Endodermal cell (in vitro differentiated cells): ENCODE data around the gene STPG1. TPM values are rescaled to one million over a fixed set of nuclear protein-coding genes. Genes with fewer than 3 reads are reported as not detected.

ENCODE experiments used
- DNase-seq: peaks from one replicate; pipeline ENCODE4 v3.0.0-alpha.2; 2017
- H3K27ac ChIP-seq: 2 replicates; pipeline ENCODE4 v1.5.1; 2013; ENCODE audit warnings: mild to moderate bottlenecking, low read depth, low read length, moderate library complexity
- H3K27me3 ChIP-seq: 2 replicates; pipeline ENCODE4 v1.6.1; 2013; ENCODE audit warnings: mild to moderate bottlenecking, low read length, moderate library complexity; ENCODE audit not compliant: insufficient read depth, control insufficient read depth, poor library complexity, severe bottlenecking
- H3K36me3 ChIP-seq: 2 replicates; pipeline ENCODE4 v1.7.0; 2013; ENCODE audit warnings: mild to moderate bottlenecking, low read length, moderate library complexity; ENCODE audit not compliant: control insufficient read depth, insufficient read depth
- H3K4me1 ChIP-seq: one replicate; pipeline ENCODE4 v1.7.0; 2013; ENCODE audit warnings: low read length; ENCODE audit not compliant: control insufficient read depth, insufficient read depth
- H3K4me3 ChIP-seq: 2 replicates; pipeline ENCODE4 v1.5.1; 2013; ENCODE audit warnings: mild to moderate bottlenecking, low read length, moderate library complexity
- H3K9ac ChIP-seq: 2 replicates; pipeline ENCODE4 v1.6.1; 2013; ENCODE audit warnings: mild to moderate bottlenecking, low read length, moderate library complexity; ENCODE audit not compliant: poor library complexity, severe bottlenecking; ENCODE audit errors: extremely low read depth
- H3K9me3 ChIP-seq: 2 replicates; pipeline ENCODE4 v1.6.1; 2013; ENCODE audit warnings: mild to moderate bottlenecking, low read length, moderate library complexity; ENCODE audit not compliant: control insufficient read depth
- H3K27ac Mint-ChIP-seq: 2 replicates; pipeline ENCODE4 v1.8.0; 2020; ENCODE audit warnings: mixed read lengths
- H3K27me3 Mint-ChIP-seq: 2 replicates; pipeline ENCODE4 v1.8.0; 2021; ENCODE audit warnings: mild to moderate bottlenecking, mixed read lengths; ENCODE audit not compliant: insufficient read depth
- H3K36me3 Mint-ChIP-seq: 2 replicates; pipeline ENCODE4 v1.8.0; 2020; ENCODE audit warnings: low read depth, mixed read lengths
- H3K4me1 Mint-ChIP-seq: 2 replicates; pipeline ENCODE4 v1.8.0; 2020; ENCODE audit warnings: mixed read lengths
- H3K4me3 Mint-ChIP-seq: 2 replicates; pipeline ENCODE4 v1.8.0; 2020; ENCODE audit warnings: mild to moderate bottlenecking, moderate library complexity, mixed read lengths
- H3K9me3 Mint-ChIP-seq: 2 replicates; pipeline ENCODE4 v1.8.0; 2020; ENCODE audit warnings: mild to moderate bottlenecking, mixed read lengths
- WGBS, 2 experiments: methylation state at CpG; one replicate each; pipeline versions ENCODE4 v1.1.5 to v1.1.7; 2013; ENCODE audit warnings: missing lambda C conversion rate in 2 of 2, mixed read lengths in 1 of 2; ENCODE audit not compliant: insufficient coverage in 1 of 2, insufficient read length in 1 of 2; 5-methylcytosine and 5-hydroxymethylcytosine counted together
- total RNA-seq, 2 donors: library from RNA; stranded (reverse); fragmentation: NEBNext Ultra II Directional in 1 of 2; extraction: Animal tissue kit (Norgen Biotek cat#: 25700) in 1 of 2; gene quantifications; 2 replicates in 1 of 2; 3 replicates in 1 of 2; pipeline ENCODE4 v1.2.1, GENCODE V29; 2021
- TF ChIP-seq, protein P1 (sequence below): fragments of 200-600 bp; sonication (generic); conservative IDR thresholded peaks from 2 replicates; pipeline ENCODE4 v1.5.0; 2021; ENCODE audit warnings: antibody characterized with exemption, mild to moderate bottlenecking

STPG1 gene
- total RNA-seq, 2 donors from 2014 or later: 16.6 to 16.9 TPM

- Histone ChIP-seq H3K4me3 (no peak overlapping the region), H3K4me1 (no peaks in the 10 kb centered on the region), H3K9ac (no peak overlapping the region), H3K27me3 (no peaks in the 10 kb centered on the region), H3K9me3 (no peaks in the 10 kb centered on the region), H3K36me3 (no peaks in the 10 kb centered on the region), H3K27ac (no peak overlapping the region)
- TF ChIP-seq, protein P1, sequence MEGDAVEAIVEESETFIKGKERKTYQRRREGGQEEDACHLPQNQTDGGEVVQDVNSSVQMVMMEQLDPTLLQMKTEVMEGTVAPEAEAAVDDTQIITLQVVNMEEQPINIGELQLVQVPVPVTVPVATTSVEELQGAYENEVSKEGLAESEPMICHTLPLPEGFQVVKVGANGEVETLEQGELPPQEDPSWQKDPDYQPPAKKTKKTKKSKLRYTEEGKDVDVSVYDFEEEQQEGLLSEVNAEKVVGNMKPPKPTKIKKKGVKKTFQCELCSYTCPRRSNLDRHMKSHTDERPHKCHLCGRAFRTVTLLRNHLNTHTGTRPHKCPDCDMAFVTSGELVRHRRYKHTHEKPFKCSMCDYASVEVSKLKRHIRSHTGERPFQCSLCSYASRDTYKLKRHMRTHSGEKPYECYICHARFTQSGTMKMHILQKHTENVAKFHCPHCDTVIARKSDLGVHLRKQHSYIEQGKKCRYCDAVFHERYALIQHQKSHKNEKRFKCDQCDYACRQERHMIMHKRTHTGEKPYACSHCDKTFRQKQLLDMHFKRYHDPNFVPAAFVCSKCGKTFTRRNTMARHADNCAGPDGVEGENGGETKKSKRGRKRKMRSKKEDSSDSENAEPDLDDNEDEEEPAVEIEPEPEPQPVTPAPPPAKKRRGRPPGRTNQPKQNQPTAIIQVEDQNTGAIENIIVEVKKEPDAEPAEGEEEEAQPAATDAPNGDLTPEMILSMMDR: no peak
- Mint-ChIP-seq H3K4me1 (peaks cover 7% of the 10 kb centered on the region), H3K9me3 (no peaks in the 10 kb centered on the region), H3K4me3 (no peak overlapping the region), H3K36me3 (peaks cover 16% of the 10 kb centered on the region), H3K27ac (no peak overlapping the region), H3K27me3 (no peaks in the 10 kb centered on the region)
- WGBS, 2 experiments: 83 to 88% methylated on average over 6 of the region's 6 CpGs
- DNase-seq: no peak
Measured at GRCh38 chr1:24393892-24394291, 19.7 kb downstream of the STPG1 start.

DNA sequence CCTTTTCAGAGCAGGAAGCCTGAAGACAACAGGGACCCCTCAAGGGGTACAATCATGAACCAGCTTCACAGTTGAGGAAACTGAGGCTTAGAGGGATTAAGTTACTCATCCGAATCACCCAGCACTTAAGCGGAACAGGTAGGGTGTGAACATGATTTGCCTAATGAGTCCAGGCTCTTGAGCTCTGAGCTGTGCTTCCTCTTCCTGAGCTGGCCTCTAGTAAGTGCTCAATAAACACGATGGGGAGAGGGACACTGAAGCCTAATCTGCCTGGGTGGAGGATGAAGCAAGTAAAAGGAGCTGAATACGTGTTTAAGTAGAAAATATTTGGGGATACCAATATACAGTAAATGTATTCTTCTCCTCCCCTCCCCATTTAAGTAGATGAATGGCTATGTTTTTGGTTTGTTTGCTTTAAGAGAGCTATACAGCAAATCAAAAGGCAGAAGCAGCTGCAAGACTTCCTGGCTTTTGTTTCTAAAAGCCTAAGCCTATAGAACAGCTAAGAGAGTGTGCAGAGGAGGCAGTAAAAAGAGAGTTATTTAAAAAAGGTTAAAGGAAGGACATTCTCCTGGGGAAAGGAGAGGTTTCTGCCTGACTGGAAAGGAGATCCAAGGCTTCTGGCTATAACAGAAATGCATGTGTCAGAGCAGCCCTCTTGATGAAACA, 20.5 kb downstream of the STPG1 start:
- no peak overlapping the region for H3K27ac ChIP-seq
- no peaks in the 10 kb centered on the region for H3K9me3 Mint-ChIP-seq
- H3K4me1 Mint-ChIP-seq: peaks cover 7% of the 10 kb centered on the region
- H3K4me1 ChIP-seq: no peaks in the 10 kb centered on the region
- peaks cover 19% of the 10 kb centered on the region for H3K36me3 Mint-ChIP-seq
- TF ChIP-seq, protein P1: no peak
- no peaks in the 10 kb centered on the region for H3K27me3 Mint-ChIP-seq
- H3K9ac ChIP-seq: no peak overlapping the region
- H3K4me3 ChIP-seq: no peak overlapping the region
- H3K27me3 ChIP-seq: no peaks in the 10 kb centered on the region
- no peaks in the 10 kb centered on the region for H3K36me3 ChIP-seq
- no peak overlapping the region for H3K27ac Mint-ChIP-seq
- WGBS, 2 experiments: 83 to 96% methylated on average over 2 to 3 of the region's 4 CpGs
- no peak for DNase-seq
- H3K9me3 ChIP-seq: no peaks in the 10 kb centered on the region
- no peak overlapping the region for H3K4me3 Mint-ChIP-seq

DNA sequence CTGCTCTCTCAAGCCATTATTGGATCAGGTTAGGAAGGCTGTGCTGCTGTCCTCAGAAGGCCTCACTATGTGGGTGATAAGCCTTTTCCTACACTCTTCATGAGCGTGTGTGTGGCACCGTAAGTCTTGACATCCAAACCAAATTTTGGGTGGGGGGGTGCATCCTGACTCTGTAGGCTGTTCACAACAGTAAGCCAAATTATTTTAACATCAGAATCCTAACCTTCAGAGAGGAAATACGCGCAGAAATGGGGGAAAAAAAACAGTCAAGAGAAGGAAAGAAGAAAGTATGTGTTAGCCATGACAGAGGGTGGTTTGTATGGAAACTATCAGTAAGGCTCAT, 21.0 kb downstream of the STPG1 start:
- no peak overlapping the region for H3K27ac ChIP-seq
- no peak overlapping the region for H3K9ac ChIP-seq
- Mint-ChIP-seq H3K27ac (no peak overlapping the region), H3K4me3 (no peak overlapping the region), H3K4me1 (peaks cover 7% of the 10 kb centered on the region), H3K9me3 (no peaks in the 10 kb centered on the region), H3K27me3 (no peaks in the 10 kb centered on the region), H3K36me3 (peaks cover 20% of the 10 kb centered on the region)
- H3K9me3 ChIP-seq: no peaks in the 10 kb centered on the region
- no peaks in the 10 kb centered on the region for H3K36me3 ChIP-seq
- DNase-seq: no peak
- WGBS, 2 experiments: 60 to 70% methylated on average over 1 to 4 of the region's 4 CpGs
- no peaks in the 10 kb centered on the region for H3K27me3 ChIP-seq
- H3K4me3 ChIP-seq: no peak overlapping the region
- TF ChIP-seq, protein P1: no peak
- no peaks in the 10 kb centered on the region for H3K4me1 ChIP-seq
